Measurements from ENCODE around the gene FHOD1.

Gene FHOD1

GRCh38 chr16:67277294-67277998, 30.2 kb upstream of the FHOD1 start:
- DNase-seq, result peak; percentile 60

GRCh38 chr16:67275321-67275720, 28.0 kb upstream of the FHOD1 start:
- no peak for DNase-seq

GRCh38 chr16:67271446-67271845, 24.2 kb upstream of the FHOD1 start:
- DNase-seq, result no peak

- no peak for DNase-seq
Measured at GRCh38 chr16:67270931-67271338, 23.7 kb upstream of the FHOD1 start.

- DNase-seq, result no peak
Measured at GRCh38 chr16:67269766-67270165, 22.5 kb upstream of the FHOD1 start.

GRCh38 chr16:67268136-67268579, 20.9 kb upstream of the FHOD1 start:
- no peak for DNase-seq

GRCh38 chr16:67265834-67266233, 18.6 kb upstream of the FHOD1 start:
- no peak for DNase-seq

- DNase-seq, result no peak
Measured at GRCh38 chr16:67264866-67265265, 17.6 kb upstream of the FHOD1 start.

- no peak for DNase-seq
Measured at GRCh38 chr16:67264277-67264676, 17.0 kb upstream of the FHOD1 start.

GRCh38 chr16:67263201-67263600, 15.9 kb upstream of the FHOD1 start:
- no peak for DNase-seq

- DNase-seq, result no peak
Measured at GRCh38 chr16:67260426-67261063, 13.3 kb upstream of the FHOD1 start.

GRCh38 chr16:67259705-67260104, 12.4 kb upstream of the FHOD1 start:
- DNase-seq, result no peak

GRCh38 chr16:67258161-67258835, 11.0 kb upstream of the FHOD1 start:
- DNase-seq, result no peak

GRCh38 chr16:67257486-67258160, 10.3 kb upstream of the FHOD1 start:
- no peak for DNase-seq

- no peak for DNase-seq
Measured at GRCh38 chr16:67256701-67257230, 9.5 kb upstream of the FHOD1 start.

- DNase-seq, result no peak
Measured at GRCh38 chr16:67255553-67256221, 8.4 kb upstream of the FHOD1 start.

GRCh38 chr16:67254801-67255552, 7.7 kb upstream of the FHOD1 start:
- DNase-seq, result no peak

GRCh38 chr16:67252609-67253497, 5.6 kb upstream of the FHOD1 start:
- no peak for DNase-seq

- no peak for DNase-seq
Measured at GRCh38 chr16:67250045-67250327, 2.7 kb upstream of the FHOD1 start.

- no peak for DNase-seq
Measured at GRCh38 chr16:67249178-67250044, 2.1 kb upstream of the FHOD1 start.
